ENCODE results near the gene LSM4.
"Not testable (repeated sequence)": the region's sequence is repeated elsewhere in the genome, so short reads cannot be mapped to it uniquely, and the experiment has no call there.

Gene LSM4

GRCh38 chr19:18364826-18365528, 42.1 kb upstream of the LSM4 start:
- no peaks in the 10 kb centered on the region for H3K9me2 ChIP-seq (replicated peaks; ENCODE audit: control insufficient read depth, low read length)
- TF ChIP-seq EZH2phosphoT487 (IDR thresholded peaks at IDR 0.05; ENCODE audit: borderline replicate concordance, low read length) (no peak), CTCF (IDR thresholded peaks at IDR 0.05; ENCODE audit: low read depth, low read length, poor library complexity, severe bottlenecking) (no peak)
- H3K27ac ChIP-seq (ENCODE audit: low read depth, low read length) = no peak overlapping the region; the same call in 1 of the 2 replicates
- H3K4me3 ChIP-seq (ENCODE audit: low read length) = 0 out of 2 replicates have a peak overlapping the region, but pooled peaks have one; percentile 8
- no peaks in the 10 kb centered on the region for H3F3A ChIP-seq (ENCODE audit: control insufficient read depth, insufficient read depth)
- H3K9me3 ChIP-seq (ENCODE audit: control insufficient read depth, insufficient read depth, low read length) = no peaks in the 10 kb centered on the region
- no peaks in the 10 kb centered on the region for H3K36me3 ChIP-seq (ENCODE audit: control insufficient read depth, low read length)
- H3K4me1 ChIP-seq (ENCODE audit: control insufficient read depth, low read length) = peaks cover 14% of the 10 kb centered on the region
- H3K27me3 ChIP-seq (ENCODE audit: control insufficient read depth, low read length) = no peaks in the 10 kb centered on the region
- H3K4me2 ChIP-seq (ENCODE audit: low read length) = peak overlapping the region; percentile 51
- no peaks in the 10 kb centered on the region for H3K79me2 ChIP-seq (ENCODE audit: control insufficient read depth, low read length)
- H4K20me1 ChIP-seq (ENCODE audit: control insufficient read depth, insufficient read depth, low read depth, low read length) = no peaks in the 10 kb centered on the region

GRCh38 chr19:18364277-18364825, 41.5 kb upstream of the LSM4 start:
- Histone ChIP-seq H3K4me2 (ENCODE audit: low read length) (peak overlapping the region; percentile 51), H3K4me1 (ENCODE audit: control insufficient read depth, low read length) (peaks cover 14% of the 10 kb centered on the region)
- not testable (repeated sequence) for H3K27ac ChIP-seq (ENCODE audit: low read depth, low read length); H3K4me3 ChIP-seq (ENCODE audit: low read length); H3K9me3 ChIP-seq (ENCODE audit: control insufficient read depth, insufficient read depth, low read length); H4K20me1 ChIP-seq (ENCODE audit: control insufficient read depth, insufficient read depth, low read depth, low read length); H3K79me2 ChIP-seq (ENCODE audit: control insufficient read depth, low read length); H3F3A ChIP-seq (ENCODE audit: control insufficient read depth, insufficient read depth); H3K9me2 ChIP-seq (replicated peaks; ENCODE audit: control insufficient read depth, low read length); H3K36me3 ChIP-seq (ENCODE audit: control insufficient read depth, low read length); H3K27me3 ChIP-seq (ENCODE audit: control insufficient read depth, low read length)

GRCh38 chr19:18363787-18364186, 40.9 kb upstream of the LSM4 start:
- Histone ChIP-seq H3F3A (ENCODE audit: control insufficient read depth, insufficient read depth) (no peaks in the 10 kb centered on the region), H3K36me3 (ENCODE audit: control insufficient read depth, low read length) (no peaks in the 10 kb centered on the region), H3K27ac (ENCODE audit: low read depth, low read length) (no peak overlapping the region), H3K9me3 (ENCODE audit: control insufficient read depth, insufficient read depth, low read length) (no peaks in the 10 kb centered on the region), H3K4me1 (ENCODE audit: control insufficient read depth, low read length) (peaks cover 14% of the 10 kb centered on the region), H3K4me3 (ENCODE audit: low read length) (no peak overlapping the region), H4K20me1 (ENCODE audit: control insufficient read depth, insufficient read depth, low read depth, low read length) (no peaks in the 10 kb centered on the region), H3K4me2 (ENCODE audit: low read length) (no peak overlapping the region), H3K79me2 (ENCODE audit: control insufficient read depth, low read length) (no peaks in the 10 kb centered on the region), H3K27me3 (ENCODE audit: control insufficient read depth, low read length) (no peaks in the 10 kb centered on the region), H3K9me2 (replicated peaks; ENCODE audit: control insufficient read depth, low read length) (no peaks in the 10 kb centered on the region)
- TF ChIP-seq EZH2phosphoT487 (IDR thresholded peaks at IDR 0.05; ENCODE audit: borderline replicate concordance, low read length) (no peak), CTCF (IDR thresholded peaks at IDR 0.05; ENCODE audit: low read depth, low read length, poor library complexity, severe bottlenecking) (no peak)

GRCh38 chr19:18362934-18363542, 40.2 kb upstream of the LSM4 start:
- no peaks in the 10 kb centered on the region for H3K27me3 ChIP-seq (ENCODE audit: control insufficient read depth, low read length)
- peaks cover 14% of the 10 kb centered on the region for H3K4me1 ChIP-seq (ENCODE audit: control insufficient read depth, low read length)
- no peak overlapping the region for H3K27ac ChIP-seq (ENCODE audit: low read depth, low read length)
- H3K9me2 ChIP-seq (replicated peaks; ENCODE audit: control insufficient read depth, low read length) = no peaks in the 10 kb centered on the region
- no peaks in the 10 kb centered on the region for H3K79me2 ChIP-seq (ENCODE audit: control insufficient read depth, low read length)
- no peaks in the 10 kb centered on the region for H4K20me1 ChIP-seq (ENCODE audit: control insufficient read depth, insufficient read depth, low read depth, low read length)
- H3K36me3 ChIP-seq (ENCODE audit: control insufficient read depth, low read length) = no peaks in the 10 kb centered on the region
- H3F3A ChIP-seq (ENCODE audit: control insufficient read depth, insufficient read depth) = no peaks in the 10 kb centered on the region
- H3K4me2 ChIP-seq (ENCODE audit: low read length) = no peak overlapping the region
- no peaks in the 10 kb centered on the region for H3K9me3 ChIP-seq (ENCODE audit: control insufficient read depth, insufficient read depth, low read length)
- no peak overlapping the region for H3K4me3 ChIP-seq (ENCODE audit: low read length)
- TF ChIP-seq EZH2phosphoT487 (IDR thresholded peaks at IDR 0.05; ENCODE audit: borderline replicate concordance, low read length) (no peak), CTCF (IDR thresholded peaks at IDR 0.05; ENCODE audit: low read depth, low read length, poor library complexity, severe bottlenecking) (no peak)
